OCI-LY7 (cell line): ENCODE results near the gene PXDN. TPM values are rescaled to one million over a fixed set of nuclear protein-coding genes. Genes with fewer than 3 reads are reported as not detected.

ENCODE experiments used
- BruUV-seq: library from RNA; stranded (reverse); fragments of 400-500 nt; replicated peaks from 2 replicates; lab custom pipeline; 2021; lab: Mats Ljungman, UMichigan
- CTCF ChIA-PET: fragments of 300-600 bp; sonication (Branson Sonifier 250); formaldehyde crosslinking; loops from one replicate; lab custom pipeline; 2022; ENCODE audit warnings: antibody characterized with exemption; ENCODE audit not compliant: unreplicated experiment; lab: Charles Lee
- POLR2A ChIA-PET: fragments of 300-600 bp; sonication (Branson Sonifier 250); formaldehyde crosslinking; loops from one replicate; lab custom pipeline; 2022; ENCODE audit warnings: antibody characterized with exemption; lab: Charles Lee
- DNase-seq: peaks from one replicate; pipeline ENCODE4 v3.0.0-alpha.2; 2015; ENCODE audit warnings: low spot score
- H2AFZ ChIP-seq: fragments of 200-600 bp; sonication (generic), shearing (Covaris generic); 2 replicates; pipeline ENCODE4 v1.6.1; 2014; ENCODE audit warnings: mild to moderate bottlenecking, antibody characterized with exemption, low read length, moderate library complexity
- H3K27ac ChIP-seq: fragments of 200-600 bp; sonication (generic); 2 replicates; pipeline ENCODE4 v1.5.1; 2014; ENCODE audit warnings: mixed run types, low read depth, mild to moderate bottlenecking, moderate library complexity, low read length, inconsistent platforms; ENCODE audit not compliant: poor library complexity, severe bottlenecking
- H3K36me3 ChIP-seq: fragments of 200-600 bp; sonication (generic); 2 replicates; pipeline ENCODE4 v1.6.1; 2014; ENCODE audit warnings: mild to moderate bottlenecking, antibody characterized with exemption, low read length, moderate library complexity, mixed read lengths; ENCODE audit not compliant: insufficient read depth
- H3K4me1 ChIP-seq: fragments of 200-600 bp; sonication (generic); 2 replicates; pipeline ENCODE4 v1.5.1; 2014; ENCODE audit warnings: mild to moderate bottlenecking, low read length; ENCODE audit not compliant: insufficient read depth, poor library complexity, severe bottlenecking
- H3K4me2 ChIP-seq: fragments of 200-600 bp; sonication (generic); 2 replicates; pipeline ENCODE4 v1.6.1; 2014; ENCODE audit warnings: mild to moderate bottlenecking, low read length
- H3K4me3 ChIP-seq: fragments of 200-600 bp; sonication (generic); 2 replicates; pipeline ENCODE4 v1.5.1; 2014; ENCODE audit warnings: mild to moderate bottlenecking, low read depth, low read length; ENCODE audit not compliant: poor library complexity, severe bottlenecking
- H3K79me2 ChIP-seq: fragments of 200-600 bp; sonication (generic); 2 replicates; pipeline ENCODE4 v1.6.1; 2016; ENCODE audit warnings: low read depth, mild to moderate bottlenecking, low read length, moderate library complexity, mixed read lengths; ENCODE audit not compliant: insufficient read depth
- H3K9me2 ChIP-seq: fragments of 200-600 bp; sonication (generic); 2 replicates; pipeline ENCODE4 v1.6.1; 2016; ENCODE audit warnings: mild to moderate bottlenecking, low read length, mixed read lengths; ENCODE audit not compliant: insufficient read depth
- H3K9me3 ChIP-seq: fragments of 200-600 bp; sonication (generic); 2 replicates; pipeline ENCODE4 v1.6.1; 2014; ENCODE audit warnings: mild to moderate bottlenecking, mixed run types, low read length, mixed read lengths
- H4K20me1 ChIP-seq: fragments of 200-600 bp; sonication (generic); 2 replicates; pipeline ENCODE4 v1.6.1; 2014; ENCODE audit warnings: mild to moderate bottlenecking, antibody characterized with exemption, low read length, moderate library complexity, mixed read lengths; ENCODE audit not compliant: insufficient read depth
- EZH2phosphoT487 ChIP-seq: fragments of 200-600 bp; sonication (generic); IDR thresholded peaks from 2 replicates; pipeline ENCODE4 v1.6.1; 2018; ENCODE audit warnings: low read depth, borderline replicate concordance, mild to moderate bottlenecking, mixed run types, antibody characterized with exemption, low read length, moderate library complexity, mixed read lengths
- intact Hi-C: fragments of 100-400 bp; cut with micrococcal nuclease; formaldehyde crosslinking; loops from one replicate; pipeline ENCODE4 v1.10.0; 2022; ENCODE audit not compliant: unreplicated experiment
- total RNA-seq, 2 experiments: library from RNA; depleted of rRNA in 1 of 2; stranded (reverse); fragments of >200 nt in 1 of 2; shearing (Covaris generic) in 1 of 2; gene quantifications; 2 replicates each; pipeline ENCODE4 v1.2.3, GENCODE V29; 2014 to 2022
- TF ChIP-seq, protein P1 (sequence below): fragments of 200-600 bp; sonication (generic); conservative IDR thresholded peaks from 2 replicates; pipeline ENCODE4 v1.5.1; 2014; ENCODE audit warnings: mild to moderate bottlenecking, antibody characterized with exemption, low read length, moderate library complexity, mixed read lengths

The PXDN gene
- total RNA-seq, 2 experiments from 2014 or later: not detected

GRCh38 chr2:1759611-1759930 lies 15.3 kb upstream of the PXDN start:
- H3K36me3 ChIP-seq: no peaks in the 10 kb centered on the region
- BruUV-seq: no TSS peak

DNA sequence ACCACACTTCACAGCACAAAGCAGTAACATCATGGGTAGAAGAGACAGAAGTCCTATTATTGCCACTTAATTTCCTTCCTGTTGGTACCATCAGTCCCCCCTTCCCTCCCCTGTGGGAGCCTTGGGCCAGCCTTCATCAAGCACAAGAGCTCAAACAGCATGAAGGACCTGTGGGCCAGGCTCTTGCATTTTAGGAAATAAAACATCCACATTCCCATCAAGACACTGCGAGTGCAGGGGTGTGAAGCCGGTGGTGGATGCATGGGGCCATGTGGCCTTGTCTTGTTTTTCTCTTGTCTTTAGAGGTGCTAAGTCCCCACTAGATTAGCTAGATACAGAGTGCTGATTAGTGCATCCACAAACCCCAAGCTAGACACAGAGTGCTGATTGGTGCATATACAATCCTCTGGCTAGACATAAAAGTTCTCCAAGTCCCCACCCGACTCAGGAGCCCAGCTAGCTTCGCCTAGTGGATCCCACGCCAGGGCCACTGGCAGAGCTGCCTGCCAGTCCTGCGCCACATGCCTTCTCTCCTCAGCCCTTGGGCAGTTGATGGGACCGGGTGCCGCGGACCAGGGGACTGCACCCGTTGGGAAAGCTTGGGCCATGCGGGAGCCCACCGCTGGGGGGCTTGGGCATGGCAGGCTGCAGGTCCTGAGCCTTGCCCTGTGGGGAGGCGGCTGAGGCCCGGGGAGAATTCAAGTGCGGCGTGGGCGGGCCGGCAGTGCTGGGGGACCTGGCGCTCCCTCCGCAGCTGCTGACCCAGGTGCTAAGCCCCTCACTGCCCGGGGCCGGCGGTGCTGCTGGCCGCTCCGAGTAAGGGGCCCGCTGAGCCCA lies 14.7 kb upstream of the PXDN start:
- intact Hi-C loops: no loop called here
- no peaks in the 10 kb centered on the region for H3K79me2 ChIP-seq
- no TSS peak for BruUV-seq
- CTCF ChIA-PET: no interaction called here
- no peak overlapping the region for H3K4me3 ChIP-seq
- no peak overlapping the region for H3K4me2 ChIP-seq
- TF ChIP-seq, protein P1, sequence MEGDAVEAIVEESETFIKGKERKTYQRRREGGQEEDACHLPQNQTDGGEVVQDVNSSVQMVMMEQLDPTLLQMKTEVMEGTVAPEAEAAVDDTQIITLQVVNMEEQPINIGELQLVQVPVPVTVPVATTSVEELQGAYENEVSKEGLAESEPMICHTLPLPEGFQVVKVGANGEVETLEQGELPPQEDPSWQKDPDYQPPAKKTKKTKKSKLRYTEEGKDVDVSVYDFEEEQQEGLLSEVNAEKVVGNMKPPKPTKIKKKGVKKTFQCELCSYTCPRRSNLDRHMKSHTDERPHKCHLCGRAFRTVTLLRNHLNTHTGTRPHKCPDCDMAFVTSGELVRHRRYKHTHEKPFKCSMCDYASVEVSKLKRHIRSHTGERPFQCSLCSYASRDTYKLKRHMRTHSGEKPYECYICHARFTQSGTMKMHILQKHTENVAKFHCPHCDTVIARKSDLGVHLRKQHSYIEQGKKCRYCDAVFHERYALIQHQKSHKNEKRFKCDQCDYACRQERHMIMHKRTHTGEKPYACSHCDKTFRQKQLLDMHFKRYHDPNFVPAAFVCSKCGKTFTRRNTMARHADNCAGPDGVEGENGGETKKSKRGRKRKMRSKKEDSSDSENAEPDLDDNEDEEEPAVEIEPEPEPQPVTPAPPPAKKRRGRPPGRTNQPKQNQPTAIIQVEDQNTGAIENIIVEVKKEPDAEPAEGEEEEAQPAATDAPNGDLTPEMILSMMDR: no peak
- TF ChIP-seq EZH2phosphoT487: no peak
- DNase-seq: no peak
- H3K36me3 ChIP-seq: no peaks in the 10 kb centered on the region
- H4K20me1 ChIP-seq: no peaks in the 10 kb centered on the region
- no peak overlapping the region for H2AFZ ChIP-seq
- no peaks in the 10 kb centered on the region for H3K4me1 ChIP-seq
- no peaks in the 10 kb centered on the region for H3K9me2 ChIP-seq
- POLR2A ChIA-PET: no interaction called here
- no peaks in the 10 kb centered on the region for H3K9me3 ChIP-seq
- no peak overlapping the region for H3K27ac ChIP-seq

More at GRCh38 chr2:1759611-1759930, 15.3 kb upstream of the PXDN start:
- no peaks in the 10 kb centered on the region for H3K9me2 ChIP-seq
- no peak overlapping the region for H3K27ac ChIP-seq
- ChIA-PET CTCF (no interaction called here), POLR2A (no interaction called here)
- no peak overlapping the region for H3K4me3 ChIP-seq
- TF ChIP-seq, protein P1: no peak
- TF ChIP-seq EZH2phosphoT487: no peak
- H3K79me2 ChIP-seq: no peaks in the 10 kb centered on the region
- H3K4me2 ChIP-seq: no peak overlapping the region
- no peak for DNase-seq
- no peak overlapping the region for H2AFZ ChIP-seq
- no peaks in the 10 kb centered on the region for H3K9me3 ChIP-seq
- no peaks in the 10 kb centered on the region for H3K4me1 ChIP-seq
- intact Hi-C loops: no loop called here
- no peaks in the 10 kb centered on the region for H4K20me1 ChIP-seq

- no peaks in the 10 kb centered on the region for H3K36me3 ChIP-seq
- intact Hi-C loops: no loop called here
- CTCF ChIA-PET: no interaction called here
- TF ChIP-seq, protein P1: no peak
- no peak for TF ChIP-seq EZH2phosphoT487
- H3K79me2 ChIP-seq: no peaks in the 10 kb centered on the region
- POLR2A ChIA-PET: no interaction called here
- H2AFZ ChIP-seq: no peak overlapping the region
- DNase-seq: no peak
- H3K9me2 ChIP-seq: no peaks in the 10 kb centered on the region
- H3K4me3 ChIP-seq: no peak overlapping the region
- H3K9me3 ChIP-seq: no peaks in the 10 kb centered on the region
- no peaks in the 10 kb centered on the region for H3K4me1 ChIP-seq
- no peak overlapping the region for H3K4me2 ChIP-seq
- no peaks in the 10 kb centered on the region for H4K20me1 ChIP-seq
- BruUV-seq: no TSS peak
- H3K27ac ChIP-seq: no peak overlapping the region
Measured at GRCh38 chr2:1758171-1758570, 13.9 kb upstream of the PXDN start.
